Stimulated activated CD4-positive, alpha-beta T cell treated with anti-CD3 and anti-CD28 coated beads, Interleukin-1b, Interleukin-23, amount 100 ng/mL, for 4 hours (primary cell): ENCODE data around the gene GSTA4.
"Not testable (repeated sequence)": the region's sequence is repeated elsewhere in the genome, so short reads cannot be mapped to it uniquely, and the experiment has no call there.

Source experiments
- DNase-seq, 2 donors: peaks; one replicate each; pipeline ENCODE4 v3.0.0-alpha.2; 2020; ENCODE audit warnings: low read depth in 2 of 2

GSTA4 gene

DNA sequence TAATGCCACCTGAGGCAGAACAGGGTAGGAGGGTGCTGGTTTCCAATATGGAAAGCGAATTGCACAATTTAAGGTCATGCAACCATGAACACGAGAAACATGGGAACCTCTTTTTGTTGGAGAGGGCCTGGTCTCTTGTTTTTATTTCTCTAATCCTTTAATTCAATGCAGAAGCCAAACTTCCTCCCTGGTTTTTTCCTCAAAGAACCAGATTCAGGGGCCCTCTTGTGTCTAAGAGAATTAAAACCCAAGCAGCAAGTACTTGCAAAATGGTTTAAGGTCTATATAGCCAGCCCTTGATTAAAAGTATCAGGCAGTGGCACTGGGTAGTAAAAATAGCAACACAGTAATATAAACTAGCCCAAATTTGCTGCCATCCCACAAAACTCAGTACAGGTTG lies 19.5 kb downstream of the GSTA4 start:
- no peak for DNase-seq

DNA sequence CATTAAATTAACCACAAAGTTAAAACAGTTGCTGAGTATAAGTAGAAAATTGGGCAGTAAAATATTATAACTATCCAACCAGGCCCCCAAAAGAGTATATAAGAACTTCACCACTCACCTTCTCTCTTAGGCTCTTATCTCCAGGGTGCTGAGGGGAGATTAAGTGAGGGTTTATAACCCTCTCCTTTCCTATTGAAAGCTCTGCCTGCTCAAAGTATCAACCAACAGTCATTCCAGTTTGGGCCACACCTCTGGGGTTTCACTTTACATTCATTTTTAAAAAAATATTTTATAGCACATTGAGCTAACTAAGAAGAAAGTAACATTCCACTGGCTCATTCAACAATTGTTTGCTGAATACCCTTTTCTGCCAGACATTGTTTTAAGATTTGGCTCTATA lies 22.1 kb downstream of the GSTA4 start:
- DNase-seq, result no peak

DNA sequence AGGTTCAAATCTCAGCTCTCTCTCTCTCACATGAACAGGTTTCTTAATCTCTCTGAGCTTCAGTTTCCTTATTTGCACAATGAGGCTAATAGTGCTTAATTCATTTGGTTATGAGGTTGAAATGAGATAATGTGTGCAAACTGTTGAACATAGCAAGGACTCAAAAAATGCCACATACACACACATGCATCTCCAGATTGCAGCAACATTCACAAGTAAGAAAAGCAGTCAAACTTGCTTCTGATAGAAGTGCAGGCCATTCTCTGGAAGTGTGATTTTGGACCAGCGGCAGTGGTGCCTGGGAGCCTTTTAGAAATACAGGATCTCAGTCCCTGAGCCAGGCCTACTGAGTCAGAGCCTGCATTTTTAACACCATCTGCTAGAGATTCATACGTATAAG lies 25.7 kb downstream of the GSTA4 start:
- no peak for DNase-seq

DNA sequence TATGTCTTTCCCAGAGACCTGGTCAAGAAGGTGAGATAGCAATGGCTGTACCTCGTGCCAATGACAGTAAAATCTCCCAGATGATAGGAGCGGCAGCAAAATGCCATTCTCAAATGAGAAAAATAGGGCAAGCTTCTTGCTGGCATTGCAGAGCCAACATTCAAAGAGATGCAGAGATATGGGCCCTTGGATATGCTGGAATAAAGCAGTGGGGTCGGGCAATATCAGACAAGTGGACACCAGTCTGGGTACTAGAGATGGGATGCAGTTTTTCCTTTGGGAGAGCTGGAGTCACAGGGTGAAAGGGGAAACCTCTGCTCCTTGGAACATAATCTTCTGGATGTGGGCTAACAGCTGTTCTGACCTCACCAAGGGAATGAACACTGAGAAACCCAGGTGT lies 29.0 kb downstream of the GSTA4 start:
- no peak for DNase-seq

DNA sequence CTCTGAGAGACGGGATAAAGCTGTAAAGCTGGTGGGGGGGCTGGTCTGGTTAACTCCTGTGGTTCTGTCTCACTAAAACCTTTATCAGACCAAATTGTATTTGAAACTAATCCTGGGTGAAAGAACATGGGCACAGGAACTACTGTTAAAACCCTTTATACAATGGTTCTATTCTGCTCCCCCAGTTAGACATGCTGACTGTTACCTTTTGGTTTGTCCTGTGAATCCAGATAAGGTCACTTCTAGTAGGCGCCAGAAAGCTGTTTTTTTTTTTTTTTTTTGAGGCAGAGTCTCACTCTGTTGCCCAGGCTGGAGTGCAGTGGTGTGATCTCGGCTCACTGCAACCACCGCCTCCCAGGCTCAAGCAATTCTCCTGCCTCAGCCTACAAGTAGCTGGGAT lies 29.7 kb downstream of the GSTA4 start:
- DNase-seq, result no peak

DNA sequence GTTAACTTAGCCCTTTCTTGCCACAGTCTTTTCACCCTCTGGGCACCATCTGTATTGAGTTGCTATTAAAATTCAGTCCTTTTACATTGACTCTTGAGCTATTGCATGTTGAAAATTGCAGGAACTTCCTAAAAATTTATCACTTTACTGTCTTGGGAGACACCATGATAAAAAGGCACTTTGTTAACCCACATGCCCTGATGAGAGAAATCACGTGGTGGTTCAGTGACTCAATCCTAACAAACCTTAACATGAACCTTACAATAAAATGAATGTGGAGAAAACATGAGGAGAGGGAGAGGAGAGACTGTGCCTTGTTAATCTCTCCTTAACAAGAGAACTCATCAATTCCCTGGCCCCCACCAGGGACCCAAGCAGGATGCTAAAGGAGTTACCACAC lies 30.8 kb downstream of the GSTA4 start:
- no peak for DNase-seq

DNA sequence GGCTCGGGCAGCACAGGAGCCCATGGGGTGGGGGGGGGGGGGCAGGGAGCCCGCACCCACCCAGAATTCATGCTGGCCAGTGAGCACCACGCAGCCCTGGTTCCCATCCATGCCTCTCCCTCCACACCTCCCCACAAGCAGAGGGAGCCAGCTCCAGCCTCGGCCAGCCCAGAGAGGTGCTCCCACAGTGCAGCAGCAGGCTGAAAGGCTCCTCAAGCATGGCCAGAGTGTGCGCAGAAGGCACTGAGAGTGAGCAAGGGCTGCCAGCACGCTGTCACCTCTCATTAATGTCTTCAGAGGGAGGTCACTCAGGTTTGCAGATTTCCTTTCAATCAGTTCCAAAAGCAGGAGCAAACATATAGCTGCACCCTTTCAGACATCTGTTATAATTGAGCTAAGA lies 32.4 kb downstream of the GSTA4 start:
- DNase-seq, result no peak

DNA sequence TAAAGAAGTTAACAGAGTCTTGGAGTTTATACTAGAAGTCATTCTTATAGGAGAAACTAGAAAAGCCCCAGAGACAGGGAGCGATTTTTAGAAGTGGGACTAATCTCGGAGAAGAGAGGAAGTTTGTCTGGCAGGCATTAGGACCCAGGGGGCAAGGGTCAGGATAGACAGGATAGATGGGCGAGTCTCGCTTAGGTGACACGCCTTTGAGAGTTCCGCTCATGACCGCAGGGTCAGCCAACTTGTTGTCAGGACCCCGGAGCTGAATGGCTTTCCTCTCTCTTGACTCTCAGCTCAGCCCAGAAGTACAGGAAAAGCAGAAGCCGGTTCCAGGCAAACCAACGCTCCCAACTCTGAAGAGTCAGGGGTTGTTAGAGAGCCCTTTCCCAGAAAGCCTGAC lies 34.1 kb downstream of the GSTA4 start:
- not testable (repeated sequence) for DNase-seq

DNA sequence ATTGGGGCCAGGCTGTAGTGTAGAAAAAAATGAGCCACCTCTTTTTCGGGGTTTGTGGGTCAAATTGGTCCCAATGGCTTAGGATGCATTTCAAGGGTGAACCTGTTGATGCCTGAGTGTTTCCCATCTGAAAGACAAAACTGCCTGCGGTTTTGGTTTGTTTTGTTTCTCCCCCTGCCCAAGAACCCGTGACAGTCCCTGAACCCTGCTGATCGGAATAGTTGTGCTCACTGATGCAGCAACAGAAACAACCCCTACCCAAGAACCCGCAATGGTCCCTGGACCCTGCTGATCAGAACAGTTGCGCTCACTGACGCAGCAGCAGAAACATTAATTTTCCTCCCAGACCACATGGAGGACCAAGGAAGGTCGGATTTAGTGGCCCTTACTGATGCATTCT lies 34.9 kb downstream of the GSTA4 start:
- DNase-seq, result not testable (repeated sequence)

DNA sequence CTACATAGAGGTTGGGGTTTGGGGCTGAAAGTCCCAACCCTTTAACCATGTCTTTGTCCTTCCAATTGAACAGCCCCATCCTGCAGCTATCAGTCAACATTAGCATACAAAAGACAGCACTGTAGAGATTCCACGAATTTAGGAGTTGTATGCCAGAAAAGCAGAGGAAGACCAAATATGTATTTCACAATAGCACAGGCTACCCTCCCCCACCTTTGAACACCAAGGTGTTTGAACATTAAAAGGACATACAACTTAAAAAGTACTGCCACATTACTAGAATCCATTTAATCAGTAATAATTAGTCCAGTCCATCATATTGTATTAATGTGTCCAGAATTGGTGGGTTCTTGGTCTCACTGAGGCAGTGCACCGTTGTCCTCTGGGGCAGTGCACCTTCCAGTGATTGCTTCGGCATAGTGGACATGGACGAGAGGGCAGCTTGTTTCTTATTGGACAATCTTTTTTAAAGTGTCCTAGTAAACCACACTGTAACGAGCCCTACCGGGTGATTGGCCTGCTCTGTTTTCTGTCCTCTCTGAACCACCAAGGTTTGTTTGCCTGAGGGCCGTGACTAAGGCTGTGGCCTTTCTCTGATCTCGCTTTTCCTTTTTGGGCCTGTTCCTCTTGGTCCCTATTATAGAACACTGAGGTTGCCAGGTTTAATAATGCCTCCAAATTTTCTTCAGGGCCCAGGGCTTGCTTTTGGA lies 36.4 kb downstream of the GSTA4 start:
- DNase-seq, result no peak

DNA sequence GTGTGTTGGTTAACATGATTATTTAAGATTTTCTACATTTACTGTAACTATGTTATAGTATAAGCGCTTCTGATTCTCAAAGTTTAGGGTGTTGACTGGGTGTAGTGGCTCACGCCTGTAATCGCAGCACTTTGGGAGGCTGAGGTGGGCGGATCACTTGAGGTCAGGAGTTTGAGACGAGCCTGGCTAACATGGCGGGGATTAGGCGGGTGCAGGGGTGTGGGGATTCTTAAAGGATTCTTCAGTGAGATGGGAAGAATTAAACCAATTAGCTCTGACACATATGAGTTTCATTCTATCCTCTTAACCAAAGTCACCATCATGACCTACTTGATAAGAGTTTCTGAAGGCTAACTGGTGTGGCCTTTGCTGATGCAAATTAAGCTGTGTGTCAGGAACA lies 39.2 kb downstream of the GSTA4 start:
- DNase-seq, result no peak

DNA sequence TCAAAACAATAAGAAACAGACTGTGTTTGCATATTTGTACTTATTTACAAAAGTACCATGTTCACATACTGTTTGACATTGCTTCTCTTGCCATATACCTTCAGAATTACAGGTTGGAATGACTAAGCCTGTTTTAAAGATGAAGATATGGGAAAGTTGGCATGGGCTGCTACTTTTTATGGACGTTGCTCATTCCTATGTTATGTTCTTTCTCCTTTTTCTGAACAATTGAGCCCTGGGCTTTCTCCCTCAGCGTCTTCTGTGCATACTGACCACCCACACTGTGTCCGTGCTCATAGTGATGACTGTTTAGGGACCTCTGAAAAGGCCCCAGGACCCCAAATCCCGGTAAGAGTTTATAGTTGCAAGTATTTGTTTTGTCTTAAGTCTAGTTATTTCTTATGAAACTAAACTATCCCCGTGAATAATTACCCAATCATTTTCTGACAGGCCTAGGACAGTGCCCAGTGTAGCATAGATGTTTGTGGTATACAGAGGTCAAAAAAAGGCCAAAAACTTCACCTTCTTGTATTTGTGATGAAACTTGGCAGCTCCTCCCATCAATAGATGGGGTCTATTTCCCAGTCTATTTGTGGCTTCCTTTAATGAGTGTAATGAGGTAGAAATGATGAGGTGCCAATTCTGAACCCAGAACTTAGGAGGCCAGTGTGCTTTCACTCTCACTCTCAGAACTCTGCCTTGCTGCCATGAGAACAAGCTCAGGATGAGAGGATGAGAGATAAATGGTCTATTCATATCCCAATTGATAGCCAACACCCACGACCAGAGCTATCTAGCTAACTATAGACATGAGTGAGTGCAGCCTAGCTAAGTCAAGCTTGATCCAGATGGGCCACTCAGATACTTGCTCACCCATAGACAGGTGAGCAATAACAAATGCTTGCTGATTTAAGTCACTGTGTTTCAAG lies 40.9 kb downstream of the GSTA4 start:
- no peak for DNase-seq

DNA sequence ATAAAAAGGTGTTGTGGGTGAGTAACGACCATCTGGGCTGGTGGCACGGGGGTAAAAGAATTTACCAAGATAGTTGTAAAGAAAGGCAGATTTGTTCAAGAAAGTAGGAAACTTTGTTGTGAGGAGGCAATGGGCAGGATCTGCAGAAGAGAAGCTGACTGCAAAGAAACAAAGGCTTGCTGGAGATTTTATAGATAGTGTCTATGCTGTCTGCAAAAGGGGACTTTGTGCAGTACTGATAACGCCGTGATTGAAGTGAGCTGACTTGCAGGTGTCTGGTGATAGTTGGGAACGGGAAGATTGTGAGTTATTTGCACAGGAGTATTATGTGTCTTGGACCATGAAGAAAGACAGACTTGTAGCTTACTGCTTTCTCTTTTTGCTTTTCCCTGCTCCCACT lies 48.8 kb downstream of the GSTA4 start:
- no peak for DNase-seq

DNA sequence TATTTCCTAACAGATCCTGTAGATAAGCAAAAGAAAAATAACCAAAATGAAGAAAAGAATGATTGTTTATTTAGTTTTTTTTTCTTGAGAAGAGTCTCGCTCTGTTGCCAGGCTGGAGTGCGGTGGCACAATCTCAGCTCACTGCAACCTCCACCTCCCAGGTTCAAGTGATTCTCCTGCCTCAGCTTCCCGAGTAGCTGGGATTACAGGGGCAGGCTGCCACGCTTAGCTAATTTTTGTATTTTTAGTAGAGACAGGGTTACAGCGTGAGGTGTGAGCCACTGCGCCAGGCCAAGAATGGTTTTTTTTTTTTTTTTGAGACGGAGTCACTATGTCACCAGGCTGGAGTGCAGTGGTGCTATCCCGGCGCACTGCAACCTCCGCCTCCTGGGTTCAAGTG lies 52.3 kb downstream of the GSTA4 start:
- DNase-seq, result not testable (repeated sequence)

DNA sequence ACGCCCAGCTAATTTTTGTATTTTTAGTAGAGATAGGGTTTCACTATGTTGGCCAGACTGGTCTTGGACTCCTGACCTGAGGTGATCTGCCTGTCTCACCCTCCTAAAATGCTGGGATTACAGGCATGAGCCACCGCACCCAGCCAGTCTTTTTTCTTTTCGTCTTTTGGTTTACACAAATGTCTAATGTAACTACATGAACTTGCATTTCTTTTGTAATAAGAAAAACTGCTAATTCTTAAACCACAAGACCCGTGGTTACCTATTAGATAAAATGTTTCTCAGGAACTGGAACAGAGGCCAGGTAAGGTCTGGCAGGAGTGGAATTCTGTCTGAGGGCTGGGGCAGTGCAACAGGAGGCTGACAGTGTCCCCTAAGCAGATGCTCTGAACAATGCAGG lies 52.9 kb downstream of the GSTA4 start:
- DNase-seq, result no peak

DNA sequence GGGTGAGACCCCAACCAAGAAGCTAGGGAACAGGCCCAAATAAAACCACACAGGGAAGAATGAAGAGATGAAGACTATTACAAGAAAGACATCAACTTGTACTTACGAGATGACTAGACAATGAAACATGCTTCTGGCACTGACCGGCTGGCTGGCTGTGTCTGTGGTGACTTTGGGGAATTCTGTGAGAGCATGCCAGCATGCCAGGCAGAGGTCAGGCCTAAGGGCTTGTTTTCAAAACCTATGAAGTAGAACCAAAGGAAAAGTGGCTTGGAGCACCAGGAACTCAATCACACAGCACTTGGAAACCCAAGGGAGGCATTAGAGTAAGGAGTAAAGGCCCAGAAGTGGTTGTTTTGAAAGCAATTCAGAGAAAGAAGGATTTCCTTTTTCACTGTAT lies 57.2 kb downstream of the GSTA4 start:
- no peak for DNase-seq

DNA sequence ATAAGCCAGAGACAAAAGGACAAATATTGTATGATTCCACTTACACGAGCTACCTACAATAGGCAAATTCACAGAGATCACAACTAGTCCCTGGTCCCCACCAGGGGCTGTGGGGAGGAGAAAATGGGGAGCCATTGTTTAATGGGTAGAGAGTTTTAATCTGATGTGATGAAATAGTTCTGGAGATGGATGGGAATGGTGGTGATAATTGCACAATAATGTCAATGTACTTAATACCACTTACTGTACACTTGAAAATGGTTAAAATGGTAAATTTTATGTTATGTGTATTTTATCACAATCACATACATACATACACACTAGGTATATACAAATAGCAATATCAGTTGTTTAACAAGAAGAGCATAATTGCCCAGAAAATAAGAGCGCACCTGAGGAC lies 61.3 kb downstream of the GSTA4 start:
- no peak for DNase-seq

DNA sequence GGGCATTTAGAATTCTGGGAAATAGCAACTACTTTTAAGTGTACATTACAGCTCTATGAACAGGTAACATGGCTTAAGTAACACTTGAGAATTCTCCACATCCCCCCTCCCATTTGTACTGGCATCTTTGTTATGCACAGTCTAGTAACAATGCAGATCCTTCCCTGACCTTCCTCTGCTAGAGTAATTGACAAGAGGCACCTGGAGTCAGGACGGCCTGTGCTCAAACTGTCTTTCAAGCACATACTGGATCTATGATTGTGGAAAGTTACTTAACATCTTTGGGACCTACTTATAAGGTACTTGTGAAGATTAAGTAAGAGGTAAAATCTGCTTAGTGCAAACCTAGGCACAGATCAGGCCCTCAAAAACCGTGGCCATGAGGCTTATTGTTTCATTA lies 63.7 kb downstream of the GSTA4 start:
- DNase-seq, result no peak

DNA sequence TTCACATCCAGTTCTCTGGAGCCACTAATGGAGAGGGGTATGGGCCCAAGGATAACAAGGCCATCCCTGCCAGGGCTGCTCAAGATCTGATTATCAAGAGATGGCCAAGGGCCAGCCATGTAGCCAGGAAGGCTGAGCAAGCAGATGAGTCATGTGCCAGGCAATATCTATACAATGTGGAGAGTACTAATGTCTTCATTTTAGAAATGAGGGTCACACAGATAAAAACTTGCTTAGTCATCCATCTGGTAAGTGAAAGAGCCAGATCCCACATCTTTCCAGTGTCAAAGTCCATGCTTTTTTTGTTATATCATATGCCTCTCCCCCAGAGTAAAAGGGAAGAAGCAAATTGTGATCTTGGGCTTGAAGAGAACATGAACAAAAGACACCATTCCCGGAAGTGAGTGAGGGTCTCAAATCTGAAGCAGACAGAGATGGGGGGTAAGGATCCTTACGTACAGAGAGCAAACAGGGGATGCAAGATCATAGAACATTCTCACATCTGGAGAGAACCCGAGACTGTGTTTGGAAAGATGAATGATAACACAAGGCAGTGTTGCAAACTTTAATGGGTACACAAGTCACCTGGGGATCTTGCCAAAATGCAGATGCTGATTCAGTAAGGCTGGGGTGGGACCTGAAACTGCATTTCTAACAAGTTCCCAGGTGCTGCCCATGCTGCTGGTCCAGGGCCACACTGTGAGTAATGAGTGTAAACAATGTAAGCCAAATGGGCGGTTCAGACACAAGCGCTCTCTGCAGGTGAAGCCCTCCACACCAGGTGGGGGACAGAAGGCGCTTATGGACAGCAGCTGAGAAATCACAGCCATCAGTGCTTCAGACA lies 65.5 kb downstream of the GSTA4 start:
- DNase-seq, result no peak
